Effector CD8-positive, alpha-beta T cell (primary cell): ENCODE measurements around the gene GREM2.

Experiments
- DNase-seq: peaks from one replicate; lab custom pipeline; 2025; lab: John Stamatoyannopoulos, UW

GREM2 gene

DNA sequence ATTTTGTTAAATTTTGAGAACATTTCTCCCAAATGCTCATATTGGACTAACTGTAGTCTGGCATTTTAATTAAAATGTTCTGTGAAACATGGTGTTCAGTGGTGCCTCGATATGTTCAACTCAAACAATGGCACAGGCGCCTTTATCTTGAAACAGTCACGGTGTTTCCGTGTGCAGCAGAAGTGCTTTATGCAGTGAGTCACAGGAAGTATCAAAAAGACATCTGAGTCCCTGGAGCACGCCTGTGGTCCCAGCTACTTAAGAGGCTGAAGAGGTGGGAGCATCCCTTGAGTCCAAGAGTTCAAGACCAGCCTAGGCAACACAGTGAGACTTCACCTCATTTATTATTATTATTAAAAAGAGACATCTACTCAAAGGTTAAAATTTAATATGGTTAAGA, 52.2 kb downstream of the GREM2 start:
- no peak for DNase-seq

DNA sequence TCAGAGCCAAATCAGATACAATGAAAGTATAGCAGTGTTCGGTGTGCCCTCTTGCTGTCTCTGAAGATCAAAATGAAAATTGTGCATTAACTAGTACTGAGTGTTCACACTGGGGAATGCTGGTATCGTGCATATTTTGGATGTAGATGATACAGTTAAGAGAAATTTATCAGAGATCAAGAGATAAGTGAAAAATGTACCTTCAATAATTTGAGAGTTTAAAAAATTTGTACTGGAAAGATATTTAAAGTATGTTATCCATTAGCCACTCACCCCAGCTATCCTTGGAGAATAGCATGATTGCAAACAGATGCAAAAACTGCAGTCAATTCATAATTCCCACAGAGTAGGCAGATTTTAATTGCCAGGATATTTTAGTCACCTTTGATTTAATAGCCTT, 56.4 kb downstream of the GREM2 start:
- DNase-seq: no peak

DNA sequence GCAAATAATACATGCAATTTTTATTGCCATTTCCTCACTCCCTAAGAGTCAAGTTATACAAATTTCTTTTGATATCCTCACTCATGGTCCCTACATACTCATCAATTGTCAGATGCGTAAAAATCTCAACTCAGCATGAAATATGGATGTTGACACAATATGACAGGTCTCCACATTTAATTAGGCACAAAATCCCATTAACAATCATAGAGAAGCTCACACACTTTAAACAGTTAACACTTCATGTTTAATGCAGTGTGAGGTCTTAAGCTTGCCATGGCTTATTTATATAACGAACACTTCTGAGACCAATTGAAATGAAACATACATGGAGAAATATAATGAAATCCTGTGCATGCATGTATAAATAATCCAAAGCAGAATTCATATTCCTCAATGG, 58.6 kb downstream of the GREM2 start:
- DNase-seq: no peak

DNA sequence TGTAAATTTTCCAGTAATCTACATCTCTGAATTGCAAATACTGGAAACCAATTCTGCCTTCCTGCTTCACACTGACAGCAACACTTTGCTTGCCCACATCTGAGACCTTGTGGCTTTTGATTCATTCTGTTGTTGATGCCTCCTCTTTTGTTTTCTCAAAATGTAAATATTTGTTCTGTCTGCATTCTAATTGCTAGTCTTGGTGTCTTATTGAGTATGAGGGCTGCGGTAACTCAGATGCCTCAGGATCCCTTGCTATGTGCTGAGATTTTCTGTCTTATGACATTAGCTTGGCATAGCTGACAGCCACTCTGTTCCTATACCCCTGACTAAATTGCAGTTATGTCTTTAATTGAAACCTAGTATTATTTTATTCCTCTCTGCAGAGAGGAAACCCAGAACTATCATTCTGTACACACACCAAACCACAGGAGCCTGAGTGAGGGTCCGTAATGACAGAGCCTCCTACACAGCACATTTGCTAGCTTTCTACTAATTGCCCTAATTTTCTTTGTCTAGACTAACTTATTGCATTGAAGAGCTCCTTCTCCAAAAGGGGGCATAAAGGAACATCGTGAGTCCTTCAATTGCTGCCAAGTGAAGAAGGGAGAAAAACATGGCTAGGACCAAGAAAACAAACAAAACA, 72.1 kb downstream of the GREM2 start:
- DNase-seq: no peak

DNA sequence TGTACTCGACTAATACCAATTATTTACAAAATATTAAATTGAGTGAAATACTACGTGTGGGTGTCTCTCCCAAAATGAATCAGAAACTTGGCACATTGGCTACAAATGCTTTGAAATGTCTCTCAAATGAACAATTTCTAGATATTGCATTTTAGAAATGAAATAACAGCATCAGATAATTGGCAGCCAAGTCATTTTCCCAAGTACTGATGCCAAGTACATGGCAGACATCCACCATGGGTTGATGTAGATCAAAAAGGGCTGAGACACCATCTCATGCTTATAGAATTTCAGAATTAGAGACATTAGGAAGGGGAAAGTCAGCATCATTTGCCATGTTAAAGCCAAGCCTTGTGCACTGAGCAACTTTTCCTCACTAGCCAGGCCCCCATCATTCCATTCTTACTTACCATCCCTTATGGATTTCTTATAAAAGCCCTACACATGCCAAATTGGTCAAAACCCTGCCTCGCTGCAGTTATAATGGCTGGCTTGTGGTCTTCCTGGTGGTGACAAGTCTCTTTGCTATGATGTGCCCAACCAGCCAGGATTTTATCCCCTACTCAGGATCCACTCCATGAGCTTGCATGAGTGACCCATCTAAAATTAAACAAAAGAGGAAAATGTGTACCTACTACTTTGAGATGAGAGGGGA, 73.1 kb downstream of the GREM2 start:
- DNase-seq: no peak

DNA sequence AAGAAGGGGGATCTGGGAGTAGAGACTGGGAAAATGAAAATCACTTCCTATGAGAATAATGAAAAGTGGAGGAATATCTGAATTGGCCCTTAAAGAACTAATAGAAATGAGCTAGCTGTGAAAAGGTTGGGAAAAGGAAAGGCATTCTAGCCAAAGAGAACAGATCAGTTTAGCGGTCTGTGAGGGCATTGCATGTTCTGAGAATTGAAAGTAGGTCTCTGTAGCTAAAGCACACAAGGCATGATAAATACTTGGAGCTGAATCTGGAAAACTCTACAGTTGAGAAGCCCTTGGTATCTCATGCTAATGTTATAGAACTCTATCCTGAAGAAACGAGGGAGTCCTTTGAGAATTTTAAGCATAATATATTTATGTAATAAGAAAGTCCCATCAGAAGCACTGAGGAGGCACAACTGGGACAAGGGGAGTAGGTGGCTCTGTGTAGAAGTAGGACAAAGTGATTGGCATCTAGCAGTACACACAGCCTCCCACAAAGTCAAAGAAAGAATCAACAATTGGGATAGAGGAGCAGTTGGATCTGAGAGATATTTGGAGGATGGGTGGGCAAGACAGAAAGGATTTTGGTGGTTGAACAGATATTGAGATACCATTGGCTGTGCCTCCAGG, 78.7 kb downstream of the GREM2 start:
- no peak for DNase-seq

DNA sequence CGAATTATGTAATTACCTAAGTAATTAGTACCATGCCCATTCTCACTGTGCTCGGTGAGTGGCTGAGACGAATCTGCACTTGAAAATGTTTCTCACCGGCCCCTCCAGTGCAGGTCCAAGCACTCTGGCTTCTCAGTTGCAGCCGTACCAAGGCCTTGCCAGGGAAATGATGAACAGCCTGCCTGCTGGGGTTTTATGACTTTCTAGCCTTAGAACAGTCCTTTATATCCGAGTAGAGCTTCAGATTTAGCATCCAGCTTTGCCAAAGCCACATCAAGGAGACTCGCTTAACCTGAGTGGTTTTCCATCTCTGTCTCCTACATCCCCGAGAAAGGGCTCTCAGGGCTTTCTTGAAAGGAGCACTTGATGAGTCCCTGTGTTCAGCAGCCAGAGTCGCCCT, 83.4 kb downstream of the GREM2 start:
- DNase-seq: no peak

DNA sequence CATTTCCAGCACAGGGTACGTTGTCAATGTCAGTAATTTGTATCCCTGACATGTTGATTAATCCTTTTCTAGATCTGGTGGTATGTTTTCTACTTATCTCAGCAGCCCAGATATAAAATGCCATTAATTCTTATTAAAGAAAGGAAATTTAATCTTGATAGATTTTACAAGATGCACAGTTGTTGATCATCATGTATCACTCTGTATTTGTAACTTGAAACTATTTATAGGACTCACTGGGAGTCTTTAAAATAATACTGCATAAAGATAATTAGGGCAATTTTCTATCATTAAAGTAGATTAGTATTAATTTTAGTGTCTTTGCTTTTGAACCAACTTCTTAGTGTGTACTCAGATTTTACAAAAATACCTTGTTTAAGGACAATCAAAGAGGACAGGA, 84.9 kb downstream of the GREM2 start:
- no peak for DNase-seq

DNA sequence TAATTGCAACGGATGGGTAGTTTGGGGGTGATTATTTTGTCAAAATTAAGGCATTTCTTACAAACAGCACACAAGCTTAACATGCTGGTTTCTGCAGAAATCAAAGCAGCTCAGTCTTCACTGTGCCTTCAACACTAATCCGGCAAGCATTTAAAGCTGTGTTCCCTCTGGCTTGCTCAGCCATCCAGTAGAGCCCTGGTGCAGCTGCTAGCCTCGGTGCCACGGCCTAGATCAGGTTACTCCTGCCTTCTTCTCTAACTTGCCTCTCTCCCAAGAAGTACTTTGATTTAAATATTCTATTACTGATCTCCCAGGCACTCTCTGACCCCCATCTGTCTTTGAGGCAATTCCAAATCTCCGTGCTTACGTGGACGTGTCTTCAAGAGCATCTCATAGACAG, 85.6 kb downstream of the GREM2 start:
- DNase-seq: no peak

DNA sequence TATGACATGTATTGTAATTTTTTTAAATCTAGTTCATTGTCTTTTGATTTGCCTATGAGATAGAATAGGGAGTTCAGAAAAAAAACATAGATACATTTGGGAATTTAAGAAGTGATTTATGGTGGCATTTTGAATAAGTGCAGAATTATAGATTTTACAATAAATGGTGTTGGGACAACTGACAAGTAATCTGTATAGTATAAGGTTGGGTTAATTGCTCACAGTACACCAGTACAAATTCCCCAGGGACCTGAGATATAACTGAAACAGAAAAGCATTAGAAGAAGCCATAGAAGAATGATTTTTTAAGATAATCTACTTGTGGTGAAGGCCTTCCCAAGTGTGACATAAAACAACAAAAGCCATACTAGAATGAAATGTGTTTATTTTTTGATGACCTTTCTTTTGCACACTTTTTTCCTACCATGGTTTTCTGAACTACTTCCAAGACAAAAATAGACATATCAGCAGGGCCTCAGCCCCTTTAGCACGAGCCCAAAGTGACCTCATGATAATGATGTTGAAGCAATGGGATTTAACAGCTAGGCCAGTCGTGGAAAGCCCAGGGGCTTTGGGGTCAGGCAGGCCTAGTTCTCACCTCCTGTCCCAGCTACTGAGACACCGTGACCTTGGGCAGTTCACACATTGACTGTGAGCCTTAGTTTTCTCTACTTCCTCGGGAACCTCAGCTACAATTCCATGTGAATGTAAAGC, 87.4 kb downstream of the GREM2 start:
- DNase-seq: no peak

DNA sequence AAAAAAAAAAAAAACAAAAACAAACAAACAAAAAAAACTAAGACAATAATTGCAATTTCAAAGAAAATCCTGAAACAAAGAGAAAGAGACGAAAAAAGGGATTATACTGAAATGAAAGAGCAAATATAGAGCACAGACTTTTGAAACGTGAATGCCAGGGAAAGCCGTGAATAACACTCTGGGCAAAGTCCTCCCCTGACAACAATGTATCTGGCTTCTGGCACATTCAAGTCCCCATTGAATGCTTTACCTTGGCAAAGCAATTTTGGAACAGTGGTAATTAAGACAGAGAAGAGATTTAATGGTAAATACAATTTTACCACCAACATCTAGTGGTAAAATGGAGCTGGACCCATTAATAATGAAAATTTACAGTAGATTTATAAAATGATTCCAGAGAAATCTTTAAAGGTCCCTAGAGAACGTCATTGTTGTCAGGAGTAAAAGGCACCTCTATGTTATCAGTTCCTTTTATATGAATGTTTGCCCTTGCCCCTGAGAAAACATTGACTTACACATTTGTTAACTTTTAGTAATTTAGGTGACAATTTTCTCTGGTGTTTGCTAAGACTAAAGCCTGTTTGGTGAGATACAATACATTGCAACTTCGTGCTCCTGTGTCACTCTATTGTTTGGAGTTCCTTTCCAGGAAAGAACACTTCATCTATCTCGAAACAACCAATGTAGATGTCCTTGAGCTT, 89.7 kb downstream of the GREM2 start:
- no peak for DNase-seq

DNA sequence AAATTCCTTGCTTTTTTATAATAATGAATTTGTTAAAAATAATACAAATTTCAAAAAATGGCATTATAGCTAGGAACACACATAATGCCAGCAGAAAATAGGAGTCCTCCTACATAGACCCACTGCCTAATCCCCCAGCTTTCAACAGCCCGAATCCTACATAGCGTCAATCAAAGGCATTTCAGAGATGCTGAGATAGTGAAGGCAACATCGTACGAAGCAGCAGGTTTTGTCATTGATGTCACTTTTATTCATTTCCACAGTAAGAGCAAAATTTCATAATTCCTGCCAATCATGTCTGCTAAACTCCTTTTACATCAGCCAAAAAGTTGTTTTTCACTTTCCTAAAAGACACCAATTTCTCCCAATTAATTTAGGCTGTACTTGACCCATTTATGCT, 94.1 kb downstream of the GREM2 start:
- DNase-seq: no peak

DNA sequence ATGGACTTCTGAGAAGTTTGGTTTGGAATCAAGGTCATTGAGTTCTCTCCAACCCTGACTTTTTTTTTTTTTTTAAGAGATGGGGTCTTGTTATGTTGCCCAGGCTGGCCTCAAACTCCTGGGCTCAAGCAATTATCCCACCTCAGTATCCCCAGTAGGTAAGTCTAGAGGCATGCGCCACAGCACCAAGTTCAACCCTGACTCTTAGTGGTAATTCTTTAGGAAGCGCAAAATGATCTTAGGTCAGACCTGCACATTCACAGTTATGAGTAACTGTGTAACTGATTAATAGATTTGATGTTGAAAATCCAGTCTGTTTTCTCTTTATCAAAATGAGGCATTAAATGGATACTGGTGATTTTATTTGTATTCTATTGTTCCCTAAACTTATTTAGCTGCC, 95.9 kb downstream of the GREM2 start:
- no peak for DNase-seq

DNA sequence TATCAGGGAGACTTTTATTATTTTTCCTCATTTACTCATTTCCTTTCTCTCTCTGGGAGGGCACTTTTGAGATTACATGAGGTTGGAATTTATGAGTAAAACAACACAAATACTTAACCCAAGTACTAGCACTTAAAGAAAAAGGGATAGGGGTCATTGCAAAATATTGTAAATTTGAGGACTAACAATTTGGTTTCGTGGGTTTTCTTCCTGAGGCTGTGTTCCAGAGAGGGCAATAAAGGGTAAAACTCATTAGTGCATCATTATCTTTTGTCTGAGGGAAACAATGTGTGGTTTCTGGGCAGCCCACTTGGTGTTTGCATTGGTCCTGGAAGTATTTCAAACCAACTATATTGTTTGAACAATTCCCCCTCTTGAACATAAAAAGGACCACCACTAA, 96.5 kb downstream of the GREM2 start:
- DNase-seq: no peak

DNA sequence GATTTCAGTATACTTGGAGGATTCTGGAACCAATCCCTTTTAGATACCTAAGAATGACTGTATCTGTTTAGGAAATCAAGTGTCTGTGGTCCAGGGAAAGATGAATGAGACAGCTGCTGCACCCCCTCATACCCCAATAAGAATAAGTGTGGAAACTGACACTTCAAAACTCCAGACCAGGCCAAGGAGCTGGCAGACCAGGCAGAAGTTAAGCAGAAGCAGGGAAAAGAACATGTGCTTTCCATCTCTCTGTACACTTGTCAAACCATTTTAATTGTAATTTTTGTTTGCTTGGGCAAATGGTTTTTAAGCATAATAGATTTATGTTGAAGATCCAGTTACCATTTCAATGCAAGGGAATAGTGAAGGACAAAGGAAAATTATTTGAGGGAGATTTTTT, 100.2 kb downstream of the GREM2 start:
- DNase-seq: no peak

DNA sequence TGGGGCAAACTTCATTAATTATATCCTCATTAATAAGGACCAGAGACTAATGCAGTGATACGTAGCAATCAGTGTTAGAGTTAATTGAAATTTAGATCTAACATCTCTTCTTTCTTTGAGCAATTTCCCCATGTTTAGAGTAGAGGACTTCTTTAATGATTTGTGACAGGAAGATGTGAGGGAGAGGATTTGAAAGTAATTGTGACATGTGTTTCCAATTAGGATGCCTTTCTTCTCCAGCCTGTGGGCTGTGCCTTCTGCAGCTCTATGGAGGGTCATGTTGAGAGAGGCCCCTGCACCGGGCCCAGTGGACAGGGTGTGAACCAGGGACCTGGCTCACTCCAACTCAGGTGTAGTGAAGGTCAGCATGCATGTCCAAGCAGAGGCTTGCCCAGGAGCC, 103.0 kb downstream of the GREM2 start:
- no peak for DNase-seq

DNA sequence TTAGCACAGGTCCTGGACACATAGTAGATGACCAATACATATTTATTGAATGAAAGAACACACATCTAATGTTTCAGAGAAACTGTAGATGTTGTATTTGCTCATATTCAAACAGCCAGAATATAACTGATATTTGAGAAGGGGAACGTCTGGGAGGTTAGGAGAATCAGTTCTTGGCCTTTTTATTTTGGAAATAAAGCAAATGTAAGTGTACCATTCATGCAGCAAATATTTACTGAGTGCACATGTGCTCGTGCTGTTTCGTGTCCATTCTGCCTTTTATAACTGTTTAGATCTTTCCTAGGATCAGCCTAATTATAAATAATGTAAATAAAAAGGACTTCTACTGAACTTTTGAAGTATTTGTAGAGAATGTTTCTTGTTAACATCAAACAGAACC, 103.8 kb downstream of the GREM2 start:
- no peak for DNase-seq

DNA sequence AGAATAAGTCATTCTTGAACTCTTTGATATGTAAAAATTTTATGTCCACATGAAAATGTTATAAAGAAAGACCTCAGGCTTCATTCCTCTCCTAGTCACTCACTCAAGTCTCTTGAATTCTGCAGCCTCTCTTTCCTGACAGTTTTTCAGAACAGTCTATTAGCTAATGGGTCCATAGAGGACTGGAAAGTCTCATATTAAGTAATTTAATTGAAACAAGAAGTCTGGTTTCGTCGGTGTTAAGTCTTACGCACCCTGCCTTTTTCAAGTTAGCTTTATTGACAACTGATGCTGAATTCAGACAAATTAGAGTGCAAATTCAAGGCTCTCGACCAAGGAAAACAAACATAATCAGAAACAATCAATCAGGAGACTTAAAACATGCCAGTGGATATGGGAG, 105.8 kb downstream of the GREM2 start:
- no peak for DNase-seq

DNA sequence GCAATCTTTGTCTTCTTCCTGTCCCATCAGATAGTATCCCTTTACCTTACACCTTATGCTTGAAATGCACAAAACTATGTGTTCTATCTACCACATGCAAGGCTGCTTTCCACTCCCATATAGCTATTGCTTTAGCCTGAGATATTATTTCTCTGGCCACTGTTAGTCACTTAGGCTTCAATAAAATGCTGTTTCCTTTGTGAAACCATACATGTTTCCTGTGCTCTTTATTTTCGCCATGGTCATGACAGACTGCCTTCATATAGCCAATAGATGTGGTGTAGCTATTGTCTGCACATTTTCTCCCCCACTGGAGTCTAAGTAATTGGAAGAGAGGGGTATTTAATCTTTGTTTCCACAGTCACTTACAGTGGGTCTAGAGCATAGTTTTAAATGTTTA, 108.4 kb downstream of the GREM2 start:
- no peak for DNase-seq

DNA sequence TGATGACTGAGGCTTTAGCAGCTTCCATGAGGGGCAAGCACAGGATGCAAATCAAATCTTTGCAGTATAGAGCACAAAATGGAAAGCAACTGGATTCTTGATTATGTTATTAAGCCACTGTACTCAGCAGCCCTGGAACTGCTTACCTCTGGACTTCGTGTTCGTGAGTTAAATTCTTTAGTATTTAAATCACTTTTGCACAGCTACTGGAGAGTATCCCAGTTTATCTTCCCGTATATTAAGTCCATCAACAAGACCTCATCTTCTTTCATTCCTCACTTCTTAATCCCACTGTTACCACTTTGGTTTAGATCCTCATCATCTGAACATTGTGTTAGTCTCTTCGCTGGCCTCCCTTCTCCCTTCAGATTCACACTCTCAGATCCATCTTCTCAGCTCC, 108.9 kb downstream of the GREM2 start:
- no peak for DNase-seq

DNA sequence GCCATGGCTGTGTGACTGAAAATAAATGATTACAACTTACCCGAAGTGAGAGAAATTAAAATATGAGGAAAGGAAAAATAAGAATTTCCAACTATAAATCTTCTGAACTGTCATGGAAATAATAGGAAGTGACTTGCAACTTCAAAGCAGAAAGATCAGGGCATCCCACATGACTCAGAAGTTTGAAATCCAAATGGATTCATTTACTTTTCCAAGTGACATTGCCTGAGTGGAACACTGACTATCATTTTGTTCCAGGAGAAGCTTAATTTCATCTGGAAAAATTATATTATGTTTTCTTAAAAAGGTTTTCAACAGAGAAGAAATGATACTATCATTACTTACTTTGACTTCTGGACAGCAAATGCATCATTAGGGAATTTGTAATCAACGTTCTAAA, 110.8 kb downstream of the GREM2 start:
- no peak for DNase-seq

DNA sequence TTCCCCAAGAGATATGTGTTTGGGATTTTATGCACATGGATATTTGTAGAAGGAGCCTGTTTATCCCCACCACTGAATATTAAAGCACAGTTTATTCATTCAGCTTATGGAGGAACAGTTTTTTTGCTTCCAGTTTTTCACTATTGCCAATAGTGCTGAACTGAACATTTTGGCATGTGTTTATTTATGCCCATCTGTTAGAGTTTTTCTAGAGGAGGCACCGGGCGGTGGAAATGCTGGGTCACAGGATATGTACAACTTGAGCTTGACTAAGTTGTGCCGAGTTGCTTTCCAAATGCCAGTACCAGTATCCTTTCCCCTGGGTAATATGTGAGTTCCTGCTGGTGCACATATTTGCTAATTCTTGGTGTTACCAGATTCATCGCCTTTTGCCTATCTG, 111.3 kb downstream of the GREM2 start:
- DNase-seq: no peak
